Fibroblast of lung (primary cell): Measurements from ENCODE around the gene RBM27. TPM values are rescaled to one million over a fixed set of nuclear protein-coding genes. Genes with fewer than 3 reads are reported as not detected.

ENCODE experiments used
- DNase-seq, 2 donors: peaks; one replicate each; pipeline versions ENCODE4 v3.0.0 to v3.0.0-alpha.2; 2010; ENCODE audit warnings: low read depth in 2 of 2
- H2AFZ ChIP-seq: 2 replicates; pipeline ENCODE4 v1.5.1; 2012; ENCODE audit warnings: low read length, control low read depth, inconsistent platforms
- H3K27ac ChIP-seq: 2 replicates; pipeline ENCODE4 v1.5.1; 2011; ENCODE audit warnings: low read length, control low read depth; ENCODE audit not compliant: insufficient read depth
- H3K27me3 ChIP-seq: 2 replicates; pipeline ENCODE4 v1.5.1; 2011; ENCODE audit warnings: mild to moderate bottlenecking, low read length; ENCODE audit not compliant: control insufficient read depth, insufficient read depth
- H3K36me3 ChIP-seq: 2 replicates; pipeline ENCODE4 v1.5.1; 2011; ENCODE audit warnings: low read length; ENCODE audit not compliant: control insufficient read depth, insufficient read depth
- H3K4me1 ChIP-seq: 2 replicates; pipeline ENCODE4 v1.5.1; 2011; ENCODE audit warnings: low read length; ENCODE audit not compliant: control insufficient read depth, insufficient read depth; ENCODE audit errors: extremely low read depth
- H3K4me2 ChIP-seq: 2 replicates; pipeline ENCODE4 v1.5.1; 2011; ENCODE audit warnings: low read length, control low read depth; ENCODE audit not compliant: insufficient read depth; ENCODE audit errors: extremely low read depth
- H3K4me3 ChIP-seq, 4 experiments: fragments of 200-600 bp in 1 of 4; sonication (generic) in 1 of 4; replicated peaks in 1 of 4; 2 replicates each; pipeline ENCODE4 v1.5.1; 2011 to 2016; ENCODE audit warnings: low read length in 4 of 4, low read depth in 3 of 4, mild to moderate bottlenecking in 3 of 4, control low read depth in 2 of 4, inconsistent platforms in 1 of 4, mixed read lengths in 1 of 4; ENCODE audit not compliant: insufficient read depth in 1 of 4; ENCODE audit errors: control extremely low read depth in 1 of 4
- H3K79me2 ChIP-seq: 2 replicates; pipeline ENCODE4 v1.5.1; 2012; ENCODE audit warnings: mild to moderate bottlenecking, low read length, inconsistent platforms; ENCODE audit not compliant: control insufficient read depth, insufficient read depth
- H3K9ac ChIP-seq: 2 replicates; pipeline ENCODE4 v1.5.1; 2011; ENCODE audit warnings: mild to moderate bottlenecking, low read length, control low read depth; ENCODE audit not compliant: insufficient read depth
- H3K9me3 ChIP-seq: 2 replicates; pipeline ENCODE4 v1.5.1; 2012; ENCODE audit warnings: low read depth, low read length; ENCODE audit not compliant: control insufficient read depth, insufficient read depth
- H4K20me1 ChIP-seq: 2 replicates; pipeline ENCODE4 v1.5.1; 2011; ENCODE audit warnings: low read length; ENCODE audit not compliant: control insufficient read depth, insufficient read depth; ENCODE audit errors: extremely low read depth
- CTCF ChIP-seq, 2 donors: IDR thresholded peaks in 1 of 2; conservative IDR thresholded peaks in 1 of 2; 1 replicate in 1 of 2; 2 replicates in 1 of 2; pipeline ENCODE4 v1.5.1; 2011 to 2012; ENCODE audit warnings: low read length in 2 of 2, control low read depth in 1 of 2, inconsistent platforms in 1 of 2, low read depth in 1 of 2, mild to moderate bottlenecking in 1 of 2
- EZH2 ChIP-seq: IDR thresholded peaks from 2 replicates; pipeline ENCODE4 v1.5.1; 2012; ENCODE audit warnings: low read length, control low read depth, mild to moderate bottlenecking; ENCODE audit errors: missing control alignments
- polyA plus RNA-seq, 2 donors: library from polyadenylated mRNA; depleted of rRNA in 1 of 2; stranded (reverse) in 1 of 2; unstranded in 1 of 2; fragments of >200 nt; gene quantifications; 2 replicates each; pipeline ENCODE4 v1.2.1, GENCODE V29; 2011 to 2012; ENCODE audit warnings: missing spikeins in 1 of 2
- total RNA-seq: library from RNA; depleted of rRNA; stranded (reverse); fragments of >200 nt; gene quantifications from 2 replicates; pipeline ENCODE4 v1.2.1, GENCODE V29; 2014

Gene RBM27
- total and polyA plus RNA-seq, 2 donors (not counting 1 experiment from before 2014, with no cell fraction given), result 15.0 to 23.9 TPM

GRCh38 chr5:146232223-146232622 is 28.8 kb downstream of the RBM27 start:
- Histone ChIP-seq H3K4me2 (no peak overlapping the region), H3K9me3 (no peaks in the 10 kb centered on the region), H3K36me3 (peaks cover 2% of the 10 kb centered on the region), H3K4me1 (no peaks in the 10 kb centered on the region), H3K9ac (no peak overlapping the region), H2AFZ (no peak overlapping the region), H4K20me1 (no peaks in the 10 kb centered on the region), H3K79me2 (no peaks in the 10 kb centered on the region), H3K27ac (no peak overlapping the region), H3K4me3 (no peak overlapping the region), H3K27me3 (no peaks in the 10 kb centered on the region)
- TF ChIP-seq CTCF (conservative IDR thresholded peaks at IDR 0.05 in 1 of 2, IDR thresholded peaks at IDR 0.05 in 1 of 2; ENCODE audit: low read depth in 1 of 2, low read length in 2 of 2) (no peak), EZH2 (no peak)
- no peak for DNase-seq

GRCh38 chr5:146233441-146233840 is 30.0 kb downstream of the RBM27 start:
- Histone ChIP-seq H3K4me1 (no peaks in the 10 kb centered on the region), H3K4me2 (no peak overlapping the region), H3K9me3 (no peaks in the 10 kb centered on the region), H3K27me3 (no peaks in the 10 kb centered on the region), H2AFZ (no peak overlapping the region), H3K9ac (no peak overlapping the region), H3K4me3 (no peak overlapping the region), H3K27ac (no peak overlapping the region), H4K20me1 (no peaks in the 10 kb centered on the region), H3K79me2 (no peaks in the 10 kb centered on the region), H3K36me3 (peaks cover 2% of the 10 kb centered on the region)
- DNase-seq, result no peak
- TF ChIP-seq CTCF (conservative IDR thresholded peaks at IDR 0.05 in 1 of 2, IDR thresholded peaks at IDR 0.05 in 1 of 2; ENCODE audit: low read depth in 1 of 2, low read length in 2 of 2), result no peak
- TF ChIP-seq EZH2, result no peak

- no peak for TF ChIP-seq EZH2
- Histone ChIP-seq H3K4me2 (no peak overlapping the region), H3K9ac (no peak overlapping the region), H3K36me3 (no peaks in the 10 kb centered on the region), H2AFZ (no peak overlapping the region), H3K79me2 (no peaks in the 10 kb centered on the region), H3K27ac (no peak overlapping the region), H4K20me1 (no peaks in the 10 kb centered on the region), H3K27me3 (no peaks in the 10 kb centered on the region), H3K4me1 (no peaks in the 10 kb centered on the region), H3K9me3 (no peaks in the 10 kb centered on the region), H3K4me3 (no peak overlapping the region)
- peak in 1 of 2 donors; percentile 15 for DNase-seq
These were observed 35.6 kb downstream of the RBM27 start for GRCh38 chr5:146238973-146239372.
